HepG2 (cell line): Measurements from ENCODE around the gene OR4F29. TPM values are rescaled to one million over a fixed set of nuclear protein-coding genes. Genes with fewer than 3 reads are reported as not detected.
"Not testable (repeated sequence)": the region's sequence is repeated elsewhere in the genome, so short reads cannot be mapped to it uniquely, and the experiment has no call there.

ENCODE experiments used
- ATAC-seq: fragments of 200-7000 bp; cut with Tn5 transposase; 3 replicates; pipeline ENCODE4 v1.9.1; 2020; ENCODE audit warnings: mild to moderate bottlenecking, moderate library complexity
- Bru-seq: library from RNA; stranded (reverse); fragments of 400-500 nt; gene quantifications from one replicate; lab custom pipeline; 2021; lab: Mats Ljungman, UMichigan
- BruChase-seq, 2 experiments: library from RNA; stranded (reverse); fragments of 400-500 nt; gene quantifications; one replicate each; lab custom pipeline; 2021; lab: Mats Ljungman, UMichigan
- BruUV-seq: library from RNA; stranded (reverse); fragments of 400-500 nt; replicated peaks from 2 replicates; lab custom pipeline; 2021; lab: Mats Ljungman, UMichigan
- CTCF ChIA-PET: fragments of 300-600 bp; formaldehyde crosslinking; extraction: SDS; loops from one replicate; lab custom pipeline; 2021; ENCODE audit warnings: low total read pairs, inconsistent platforms, low intra/inter-chr PET ratio; lab: Yijun Ruan, JAX
- POLR2A ChIA-PET: fragments of 350-600 bp; sonication (Branson Sonifier 250); formaldehyde crosslinking; loops from one replicate; lab custom pipeline; 2020; ENCODE audit warnings: antibody characterized with exemption, inconsistent platforms; lab: Yijun Ruan, JAX
- DNase-seq: peaks from one replicate; pipeline ENCODE4 v3.0.0-alpha.2; 2015; ENCODE audit warnings: low spot score
- FAIRE-seq: peaks from 3 replicates; lab custom pipeline; 2011; peaks lifted over from hg19 to GRCh38; lab: Jason Lieb, UNC
- H2AFZ ChIP-seq: one replicate; pipeline ENCODE4 v1.6.1; 2011; ENCODE audit warnings: low read length, inconsistent platforms
- H3K27ac ChIP-seq: fragments of 300-600 bp; 3 replicates; pipeline ENCODE4 v1.8.0; 2011; ENCODE audit warnings: mixed run types, mild to moderate bottlenecking, mixed read lengths, low read length, inconsistent platforms; ENCODE audit not compliant: insufficient read depth; ENCODE audit errors: extremely low read length
- H3K27me3 ChIP-seq, 2 experiments: fragments of 200-600 bp in 1 of 2; 2 replicates in 1 of 2; 3 replicates in 1 of 2; pipeline versions ENCODE4 v1.6.0 to v1.8.0; 2011; ENCODE audit warnings: low read length in 2 of 2, mild to moderate bottlenecking in 2 of 2, moderate library complexity in 2 of 2, inconsistent platforms in 1 of 2; ENCODE audit not compliant: insufficient read depth in 2 of 2, control insufficient read depth in 1 of 2
- H3K36me3 ChIP-seq, 2 experiments: fragments of 200-600 bp in 1 of 2; replicated peaks in 1 of 2; 2 replicates in 1 of 2; 3 replicates in 1 of 2; pipeline versions ENCODE4 v1.5.1 to v1.8.0; 2011; ENCODE audit warnings: low read length in 2 of 2, inconsistent platforms in 1 of 2; ENCODE audit not compliant: insufficient read depth in 2 of 2, control insufficient read depth in 1 of 2
- H3K4me1 ChIP-seq: 2 replicates; pipeline ENCODE4 v1.5.1; 2012; ENCODE audit warnings: low read length, inconsistent platforms; ENCODE audit not compliant: insufficient read depth
- H3K4me2 ChIP-seq: 2 replicates; pipeline ENCODE4 v1.6.0; 2011; ENCODE audit warnings: low read depth, low read length, inconsistent platforms
- H3K4me3 ChIP-seq, 3 experiments: fragments of 200-600 bp in 1 of 3; sonication (generic), shearing (Covaris generic) in 1 of 3; replicated peaks in 1 of 3; 2 replicates each; pipeline ENCODE4 v1.5.1; 2011 to 2016; ENCODE audit warnings: low read length in 3 of 3, inconsistent platforms in 2 of 3, low read depth in 2 of 3, mild to moderate bottlenecking in 2 of 3, control low read depth in 1 of 3, mixed read lengths in 1 of 3; ENCODE audit not compliant: insufficient read depth in 1 of 3
- H3K79me2 ChIP-seq: one replicate; pipeline ENCODE4 v1.6.1; 2011; ENCODE audit warnings: low read length, inconsistent platforms; ENCODE audit not compliant: insufficient read depth
- H3K9ac ChIP-seq: 2 replicates; pipeline ENCODE4 v1.6.0; 2011; ENCODE audit warnings: mild to moderate bottlenecking, low read depth, low read length, inconsistent platforms; ENCODE audit not compliant: insufficient read depth
- H3K9me3 ChIP-seq: 2 replicates; pipeline ENCODE4 v1.5.1; 2012; ENCODE audit warnings: mild to moderate bottlenecking, low read length
- H4K20me1 ChIP-seq: 2 replicates; pipeline ENCODE4 v1.6.0; 2011; ENCODE audit warnings: inconsistent platforms, mild to moderate bottlenecking, low read length, moderate library complexity; ENCODE audit not compliant: insufficient read depth
- in situ Hi-C: cut with HindIII; loops from 2 replicates; pipeline ENCODE4 v1.10.0; 2017; ENCODE audit warnings: low pct_unique_long_range_greater_than_20kb; ENCODE audit not compliant: extremely low pct_ligation_motif_present
- intact Hi-C: fragments of 100-400 bp; cut with micrococcal nuclease; formaldehyde crosslinking; loops from one replicate; pipeline ENCODE4 v1.10.0; 2022; ENCODE audit not compliant: unreplicated experiment
- long read RNA-seq, 2 experiments: library from RNA in 1 of 2; library from polyadenylated mRNA in 1 of 2; stranded (forward) in 1 of 2; unstranded in 1 of 2; transcript quantifications; one replicate each; pipeline ENCODE4 v2.0.0, GENCODE V29; 2019 to 2022
- polyA minus RNA-seq, 3 experiments: library from RNA; depleted of rRNA, polyadenylated mRNA; stranded (reverse); fragments of >200 nt; gene quantifications; 2 replicates each; pipeline ENCODE4 v1.2.3, GENCODE V29; 2011; ENCODE audit warnings: low replicate concordance in 1 of 3
- polyA plus RNA-seq, 8 experiments: library from polyadenylated mRNA; depleted of rRNA in 3 of 8; stranded (reverse) in 7 of 8; unstranded in 1 of 8; fragments of >200 nt; fragmentation: Illumina TruSeq in 4 of 8; extraction: Trizol in 4 of 8; gene quantifications; 2 replicates each; pipeline versions ENCODE4 v1.2.1 to v1.2.3, GENCODE V29; 2011 to 2016; ENCODE audit warnings: low read depth in 4 of 8, missing spikeins in 1 of 8, mixed read lengths in 1 of 8; ENCODE audit not compliant: insufficient read depth in 1 of 8
- total RNA-seq, 5 experiments: library from RNA; depleted of rRNA; stranded (reverse); fragments of >200 nt; fragmentation: Illumina TruSeq; extraction: Trizol; gene quantifications; 2 replicates each; pipeline ENCODE4 v1.2.3, GENCODE V29; 2016; ENCODE audit warnings: low read depth in 1 of 5

Gene OR4F29
- 0.42 TPM in 1 of 2 replicates, not detected in the other for total RNA-seq (2016; rRNA removed; fragmentation: Illumina TruSeq; extraction: Trizol)
- total RNA-seq (2016; cell fraction: cytosol; rRNA removed; fragmentation: Illumina TruSeq; extraction: Trizol; ENCODE audit: low read depth) = not detected in 2 replicates
- 0.11 TPM in 1 of 2 replicates, not detected in the other for total RNA-seq (2016; cell fraction: insoluble cytoplasmic fraction; rRNA removed; fragmentation: Illumina TruSeq; extraction: Trizol)
- total RNA-seq (2016; cell fraction: membrane; rRNA removed; fragmentation: Illumina TruSeq; extraction: Trizol) = not detected in 2 replicates
- total RNA-seq (2016; cell fraction: nucleus; rRNA removed; fragmentation: Illumina TruSeq; extraction: Trizol) = 1.8 and 3.0 TPM in 2 replicates
- polyA plus RNA-seq (2011; rRNA removed) = 0.50 and 0.59 TPM in 2 replicates
- polyA plus RNA-seq (2011; cell fraction: cytosol; rRNA removed) = 0.17 and 0.19 TPM in 2 replicates
- 2.0 and 2.5 TPM in 2 replicates for polyA plus RNA-seq (2011; cell fraction: nucleus; rRNA removed)
- polyA plus RNA-seq (2012) = 0.23 TPM in 2 replicates
- not detected in 2 replicates for polyA plus RNA-seq (2016; cell fraction: cytosol; fragmentation: Illumina TruSeq; extraction: Trizol; ENCODE audit: low read depth)
- not detected in 2 replicates for polyA plus RNA-seq (2016; cell fraction: insoluble cytoplasmic fraction; fragmentation: Illumina TruSeq; extraction: Trizol; ENCODE audit: low read depth)
- polyA plus RNA-seq (2016; cell fraction: membrane; fragmentation: Illumina TruSeq; extraction: Trizol; ENCODE audit: low read depth) = not detected in 2 replicates
- not detected in 2 replicates for polyA plus RNA-seq (2016; cell fraction: nucleus; fragmentation: Illumina TruSeq; extraction: Trizol; ENCODE audit: insufficient read depth, low read depth)
- polyA minus RNA-seq (2011; rRNA and poly(A)+ RNA removed; ENCODE audit: low replicate concordance) = 0.72 and 9.2 TPM in 2 replicates
- polyA minus RNA-seq (2011; cell fraction: cytosol; rRNA and poly(A)+ RNA removed) = not detected in 2 replicates
- polyA minus RNA-seq (2011; cell fraction: nucleus; rRNA and poly(A)+ RNA removed) = 14.9 TPM in 2 replicates
- not detected for Bru-seq, nascent RNA
- not detected for BruChase-seq, experiment 1, labeled RNA remaining after a 6-hour chase
- BruChase-seq, experiment 2, labeled RNA remaining after a 2-hour chase = not detected
- long read RNA-seq, experiment 1 = 0 reads
- long read RNA-seq, experiment 2 = 0 reads

- H2AFZ ChIP-seq, DNase-seq, H3K79me2 ChIP-seq, H3K4me1 ChIP-seq, intact Hi-C loops, FAIRE-seq, POLR2A ChIA-PET, H3K9ac ChIP-seq, H3K4me3 ChIP-seq, in situ Hi-C loops, ATAC-seq, H3K27ac ChIP-seq, H3K27me3 ChIP-seq, CTCF ChIA-PET, H3K9me3 ChIP-seq, BruUV-seq, H3K4me2 ChIP-seq, H4K20me1 ChIP-seq, H3K36me3 ChIP-seq: not testable (repeated sequence)
Observed at GRCh38 chr1:451578-451977, at the start of gene OR4F29. Gene OR4F29 (minus strand): TSS chr1:451678. CDS start chr1:451678, 0 bp downstream.

Other genes starting within 250 kb of the OR4F29 start
- 0.42 TPM in 1 of 2 replicates, not detected in the other for gene OR4F16, start 235.0 kb upstream of the OR4F29 start, total RNA-seq (2016; rRNA removed; fragmentation: Illumina TruSeq; extraction: Trizol)
- 0.50 and 0.59 TPM in 2 replicates for gene OR4F16, start 235.0 kb upstream of the OR4F29 start, polyA plus RNA-seq (2011; rRNA removed)